Colonic mucosa (tissue), 4 donors: Measurements from ENCODE around the gene HSF2BP. TPM values are rescaled to one million over a fixed set of nuclear protein-coding genes. Genes with fewer than 3 reads are reported as not detected.

ENCODE experiments used
- DNase-seq: peaks from one replicate; pipeline ENCODE4 v3.0.0-alpha.2; 2020
- H3K27ac ChIP-seq: fragments of 200-600 bp; one replicate; pipeline ENCODE4 v1.8.0; 2021
- H3K27me3 ChIP-seq: fragments of 200-600 bp; one replicate; pipeline ENCODE4 v1.8.0; 2021
- H3K36me3 ChIP-seq: fragments of 200-600 bp; one replicate; pipeline ENCODE4 v1.8.0; 2021
- H3K4me1 ChIP-seq: fragments of 200-600 bp; one replicate; pipeline ENCODE4 v1.8.0; 2021; ENCODE audit warnings: mild to moderate bottlenecking
- H3K4me3 ChIP-seq: fragments of 200-600 bp; one replicate; pipeline ENCODE4 v1.8.0; 2021
- H3K9ac ChIP-seq, 2 donors: one replicate each; pipeline ENCODE4 v1.7.0; 2013; ENCODE audit warnings: control low read depth in 2 of 2, low read depth in 2 of 2, low read length in 2 of 2
- H3K9me3 ChIP-seq: fragments of 200-600 bp; one replicate; pipeline ENCODE4 v1.8.0; 2021
- intact Hi-C: fragments of 100-400 bp; cut with DNase I; formaldehyde crosslinking; loops from one replicate; pipeline ENCODE4 v1.14.1; 2022
- total RNA-seq, 2 donors: library from RNA; stranded (reverse); fragmentation: NEBNext Ultra II Directional in 1 of 2; extraction: Animal tissue kit (Norgen Biotek cat#: 25700) in 1 of 2; gene quantifications; one replicate each; pipeline ENCODE4 v1.2.1, GENCODE V29; 2021
- TF ChIP-seq, protein P1 (sequence below): fragments of 200-600 bp; IDR thresholded peaks from one replicate; pipeline ENCODE4 v1.8.0; 2022; ENCODE audit warnings: antibody characterized with exemption, mild to moderate bottlenecking
- donor health status: healthy.
- donor health status: DM: no; HTN: no; CAD: no.
- donor health status: DM: no; HTN: no; CAD: no.

Gene HSF2BP
- total RNA-seq, 2 donors from 2014 or later: 0.45 TPM; not detected in 1

DNA sequence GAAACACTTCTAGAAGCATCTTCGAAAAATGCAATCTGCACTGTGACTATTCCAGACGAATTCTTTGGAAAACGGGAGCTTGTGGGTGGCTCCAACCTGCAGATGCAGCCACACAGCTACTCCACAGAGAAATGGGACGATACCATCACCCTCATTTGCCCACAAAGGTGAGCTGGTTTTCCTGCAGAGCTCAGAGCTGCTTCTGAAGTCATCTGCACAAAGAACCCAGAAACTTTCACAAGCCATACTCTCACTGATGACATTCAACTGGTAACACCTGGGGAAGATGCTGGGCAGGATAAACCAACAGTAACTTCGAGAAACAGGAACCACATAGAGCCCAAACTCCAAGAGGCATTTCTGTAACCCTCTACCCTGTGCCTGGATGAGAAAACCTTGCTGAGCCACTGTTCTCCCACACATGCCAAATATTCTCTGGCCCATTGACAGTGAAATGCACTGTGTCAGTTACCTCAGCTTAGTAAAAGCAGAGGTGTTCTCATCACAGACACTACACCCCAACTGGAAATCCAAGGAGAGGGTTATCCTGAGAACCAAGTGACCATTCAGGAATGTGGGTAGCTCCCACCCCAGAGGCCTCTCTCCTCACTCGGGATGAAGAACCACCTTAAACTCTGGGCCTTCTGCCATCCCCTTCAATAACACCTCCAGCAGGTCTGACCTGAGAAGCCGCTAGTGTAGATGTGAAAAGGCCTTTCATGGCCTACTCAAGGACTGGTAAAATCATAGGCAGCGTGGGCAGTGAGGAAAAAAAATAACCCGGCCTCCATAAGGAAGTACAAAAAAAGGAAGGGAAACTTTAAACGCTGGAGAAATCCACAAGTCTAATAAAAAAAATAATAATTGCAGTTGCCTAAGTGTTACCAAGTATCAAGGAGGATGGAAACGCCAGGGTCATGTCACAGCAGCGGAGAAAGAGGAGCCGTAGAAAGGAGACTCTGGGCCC lies 56.7 kb downstream of the HSF2BP start:
- no peak for DNase-seq
- H3K27ac ChIP-seq: no peak overlapping the region

GRCh38 chr21:43600642-43601402 lies 58.5 kb downstream of the HSF2BP start:
- Histone ChIP-seq H3K27ac (no peak overlapping the region), H3K9me3 (no peaks in the 10 kb centered on the region), H3K9ac (no peak overlapping the region), H3K4me1 (no peaks in the 10 kb centered on the region), H3K4me3 (no peak overlapping the region), H3K27me3 (no peaks in the 10 kb centered on the region), H3K36me3 (no peaks in the 10 kb centered on the region)
- TF ChIP-seq, protein P1, sequence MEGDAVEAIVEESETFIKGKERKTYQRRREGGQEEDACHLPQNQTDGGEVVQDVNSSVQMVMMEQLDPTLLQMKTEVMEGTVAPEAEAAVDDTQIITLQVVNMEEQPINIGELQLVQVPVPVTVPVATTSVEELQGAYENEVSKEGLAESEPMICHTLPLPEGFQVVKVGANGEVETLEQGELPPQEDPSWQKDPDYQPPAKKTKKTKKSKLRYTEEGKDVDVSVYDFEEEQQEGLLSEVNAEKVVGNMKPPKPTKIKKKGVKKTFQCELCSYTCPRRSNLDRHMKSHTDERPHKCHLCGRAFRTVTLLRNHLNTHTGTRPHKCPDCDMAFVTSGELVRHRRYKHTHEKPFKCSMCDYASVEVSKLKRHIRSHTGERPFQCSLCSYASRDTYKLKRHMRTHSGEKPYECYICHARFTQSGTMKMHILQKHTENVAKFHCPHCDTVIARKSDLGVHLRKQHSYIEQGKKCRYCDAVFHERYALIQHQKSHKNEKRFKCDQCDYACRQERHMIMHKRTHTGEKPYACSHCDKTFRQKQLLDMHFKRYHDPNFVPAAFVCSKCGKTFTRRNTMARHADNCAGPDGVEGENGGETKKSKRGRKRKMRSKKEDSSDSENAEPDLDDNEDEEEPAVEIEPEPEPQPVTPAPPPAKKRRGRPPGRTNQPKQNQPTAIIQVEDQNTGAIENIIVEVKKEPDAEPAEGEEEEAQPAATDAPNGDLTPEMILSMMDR: no peak
- DNase-seq: no peak
- intact Hi-C loops: no loop called here

More for the DNA sequence above, 56.7 kb downstream of the HSF2BP start:
- Histone ChIP-seq H3K27me3 (no peaks in the 10 kb centered on the region), H3K4me3 (no peak overlapping the region), H3K4me1 (no peaks in the 10 kb centered on the region), H3K9ac (no peak overlapping the region), H3K36me3 (no peaks in the 10 kb centered on the region), H3K9me3 (no peaks in the 10 kb centered on the region)
- TF ChIP-seq, protein P1: no peak
- intact Hi-C loops: no loop called here

- H3K4me1 ChIP-seq: no peaks in the 10 kb centered on the region
- H3K4me3 ChIP-seq: no peak overlapping the region
- H3K27ac ChIP-seq: no peak overlapping the region
- TF ChIP-seq, protein P1: no peak
- intact Hi-C loops: no loop called here
- no peak for DNase-seq
- no peaks in the 10 kb centered on the region for H3K36me3 ChIP-seq
- H3K9ac ChIP-seq: no peak overlapping the region
- no peaks in the 10 kb centered on the region for H3K9me3 ChIP-seq
- no peaks in the 10 kb centered on the region for H3K27me3 ChIP-seq
Observed at GRCh38 chr21:43599728-43600127, 59.6 kb downstream of the HSF2BP start.

DNA sequence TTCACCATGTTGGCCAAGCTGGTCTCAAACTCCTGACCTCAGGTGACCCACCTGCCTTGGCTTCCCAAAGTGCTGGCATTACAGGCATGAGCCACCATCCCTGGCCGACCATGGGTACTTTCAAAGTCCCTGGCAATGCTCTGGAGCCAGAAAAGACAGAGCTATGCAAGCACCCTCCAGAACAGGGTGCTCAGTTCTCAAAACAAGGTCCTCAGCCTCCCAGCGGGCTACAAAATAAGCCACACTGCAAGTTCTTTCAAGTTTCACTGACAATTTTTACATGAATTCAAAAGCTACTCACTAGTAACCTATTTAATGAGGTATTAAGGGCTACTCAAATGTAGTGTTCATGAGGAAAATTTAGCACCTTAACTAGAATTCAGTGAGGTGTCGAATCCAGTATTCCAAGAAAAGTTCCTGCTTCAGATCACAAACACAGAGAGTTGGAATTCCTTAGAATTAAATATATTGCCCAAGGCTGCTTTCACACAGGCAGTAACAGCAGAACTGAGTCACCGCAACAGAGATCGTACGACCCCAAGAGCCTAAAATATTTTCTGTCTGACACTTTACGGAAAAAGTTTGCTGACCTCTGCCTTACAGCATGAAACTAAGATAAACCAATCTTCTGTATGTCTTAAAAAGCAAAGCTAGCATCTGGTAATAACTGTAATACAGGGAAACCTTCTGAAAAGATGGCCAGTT lies 60.7 kb downstream of the HSF2BP start:
- DNase-seq: no peak
- Histone ChIP-seq H3K36me3 (no peaks in the 10 kb centered on the region), H3K27ac (no peak overlapping the region), H3K4me3 (no peak overlapping the region), H3K9me3 (no peaks in the 10 kb centered on the region), H3K27me3 (no peaks in the 10 kb centered on the region), H3K4me1 (no peaks in the 10 kb centered on the region), H3K9ac (no peak overlapping the region)
- intact Hi-C loops: no loop called here
- TF ChIP-seq, protein P1: no peak

- Histone ChIP-seq H3K4me3 (no peak overlapping the region), H3K27me3 (no peaks in the 10 kb centered on the region), H3K9ac (no peak overlapping the region), H3K4me1 (no peaks in the 10 kb centered on the region), H3K36me3 (no peaks in the 10 kb centered on the region), H3K9me3 (no peaks in the 10 kb centered on the region), H3K27ac (no peak overlapping the region)
- TF ChIP-seq, protein P1: no peak
- DNase-seq: no peak
- intact Hi-C loops: no loop called here
Observed at GRCh38 chr21:43597540-43598250, 61.6 kb downstream of the HSF2BP start.
